Liver (tissue), 3 donors: ENCODE data around the gene KRTAP22-2.

Source experiments
- EGR1 ChIP-seq, 2 donors: IDR thresholded peaks; 2 replicates each; pipeline ENCODE4 v1.6.1; 2016 to 2018; ENCODE audit warnings: antibody characterized with exemption in 2 of 2, low read depth in 2 of 2
- FOXA1 ChIP-seq: IDR thresholded peaks from 2 replicates; pipeline ENCODE4 v1.6.1; 2016; ENCODE audit warnings: antibody characterized with exemption
- HNF4A ChIP-seq, 2 donors: conservative IDR thresholded peaks; 2 replicates each; pipeline ENCODE4 v1.6.1; 2016; ENCODE audit warnings: antibody characterized with exemption in 2 of 2, mild to moderate bottlenecking in 2 of 2
- JUND ChIP-seq, 2 donors: IDR thresholded peaks; 2 replicates each; pipeline ENCODE4 v1.6.1; 2016; ENCODE audit warnings: antibody characterized with exemption in 2 of 2
- NR2F2 ChIP-seq: IDR thresholded peaks from 2 replicates; pipeline ENCODE4 v1.6.1; 2016; ENCODE audit warnings: antibody characterized with exemption
- RAD21 ChIP-seq, 2 donors: IDR thresholded peaks; 2 replicates each; pipeline ENCODE4 v1.6.1; 2016; ENCODE audit warnings: antibody characterized with exemption in 2 of 2, mild to moderate bottlenecking in 2 of 2
- REST ChIP-seq: IDR thresholded peaks from 2 replicates; pipeline ENCODE4 v1.6.1; 2016; ENCODE audit warnings: antibody characterized with exemption, mild to moderate bottlenecking
- RXRA ChIP-seq, 2 donors: IDR thresholded peaks; 2 replicates each; pipeline ENCODE4 v1.6.1; 2017 to 2018; ENCODE audit warnings: antibody characterized with exemption in 2 of 2, mild to moderate bottlenecking in 1 of 2
- SP1 ChIP-seq: IDR thresholded peaks from 2 replicates; pipeline ENCODE4 v1.6.1; 2018; ENCODE audit warnings: antibody characterized with exemption, mild to moderate bottlenecking
- TAF1 ChIP-seq: conservative IDR thresholded peaks from 2 replicates; pipeline ENCODE4 v1.6.1; 2016; ENCODE audit warnings: antibody characterized with exemption, mild to moderate bottlenecking
- TF ChIP-seq, protein P1 (sequence below): fragments of 150-350 bp; IDR thresholded peaks from 2 replicates; pipeline ENCODE4 v1.5.1; 2017; ENCODE audit warnings: improper control_type of control experiment, low read depth, low read length; ENCODE audit not compliant: missing input control
- TF ChIP-seq, protein P2 (sequence below): IDR thresholded peaks from 2 replicates; pipeline ENCODE4 v1.6.1; 2016; ENCODE audit warnings: antibody characterized with exemption
- donor health status: healthy.
- donor health status: healthy.

DNA sequence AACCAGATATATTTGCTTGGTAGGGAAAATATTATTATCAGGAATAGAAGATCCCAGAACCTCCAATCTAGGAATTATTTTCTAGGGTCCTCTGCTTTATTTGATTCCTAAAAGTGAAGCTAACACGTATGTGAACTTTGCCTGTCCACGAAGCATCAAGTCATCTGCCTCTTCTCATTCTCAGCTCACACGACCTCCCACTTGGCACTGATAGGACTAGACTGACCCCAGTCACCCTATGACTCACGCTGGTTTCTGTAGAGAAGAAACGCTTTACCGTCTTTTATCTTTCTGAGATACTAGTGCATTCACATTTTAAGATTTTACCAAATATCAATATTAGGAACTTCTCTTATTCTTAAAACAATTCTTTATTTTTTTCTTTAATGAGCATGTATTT, 27.1 kb downstream of the KRTAP22-2 start:
- TF ChIP-seq SP1 = no peak
- TF ChIP-seq, protein P1, sequence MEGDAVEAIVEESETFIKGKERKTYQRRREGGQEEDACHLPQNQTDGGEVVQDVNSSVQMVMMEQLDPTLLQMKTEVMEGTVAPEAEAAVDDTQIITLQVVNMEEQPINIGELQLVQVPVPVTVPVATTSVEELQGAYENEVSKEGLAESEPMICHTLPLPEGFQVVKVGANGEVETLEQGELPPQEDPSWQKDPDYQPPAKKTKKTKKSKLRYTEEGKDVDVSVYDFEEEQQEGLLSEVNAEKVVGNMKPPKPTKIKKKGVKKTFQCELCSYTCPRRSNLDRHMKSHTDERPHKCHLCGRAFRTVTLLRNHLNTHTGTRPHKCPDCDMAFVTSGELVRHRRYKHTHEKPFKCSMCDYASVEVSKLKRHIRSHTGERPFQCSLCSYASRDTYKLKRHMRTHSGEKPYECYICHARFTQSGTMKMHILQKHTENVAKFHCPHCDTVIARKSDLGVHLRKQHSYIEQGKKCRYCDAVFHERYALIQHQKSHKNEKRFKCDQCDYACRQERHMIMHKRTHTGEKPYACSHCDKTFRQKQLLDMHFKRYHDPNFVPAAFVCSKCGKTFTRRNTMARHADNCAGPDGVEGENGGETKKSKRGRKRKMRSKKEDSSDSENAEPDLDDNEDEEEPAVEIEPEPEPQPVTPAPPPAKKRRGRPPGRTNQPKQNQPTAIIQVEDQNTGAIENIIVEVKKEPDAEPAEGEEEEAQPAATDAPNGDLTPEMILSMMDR = no peak
- no peak for TF ChIP-seq TAF1
- TF ChIP-seq FOXA1 = no peak
- TF ChIP-seq NR2F2 = no peak
- no peak for TF ChIP-seq JUND (IDR thresholded peaks at IDR 0.05)
- TF ChIP-seq EGR1 (IDR thresholded peaks at IDR 0.05; ENCODE audit: low read depth in 2 of 2) = no peak
- TF ChIP-seq RXRA (IDR thresholded peaks at IDR 0.05) = no peak
- TF ChIP-seq REST = no peak
- no peak for TF ChIP-seq RAD21 (IDR thresholded peaks at IDR 0.05)
- TF ChIP-seq, protein P2, sequence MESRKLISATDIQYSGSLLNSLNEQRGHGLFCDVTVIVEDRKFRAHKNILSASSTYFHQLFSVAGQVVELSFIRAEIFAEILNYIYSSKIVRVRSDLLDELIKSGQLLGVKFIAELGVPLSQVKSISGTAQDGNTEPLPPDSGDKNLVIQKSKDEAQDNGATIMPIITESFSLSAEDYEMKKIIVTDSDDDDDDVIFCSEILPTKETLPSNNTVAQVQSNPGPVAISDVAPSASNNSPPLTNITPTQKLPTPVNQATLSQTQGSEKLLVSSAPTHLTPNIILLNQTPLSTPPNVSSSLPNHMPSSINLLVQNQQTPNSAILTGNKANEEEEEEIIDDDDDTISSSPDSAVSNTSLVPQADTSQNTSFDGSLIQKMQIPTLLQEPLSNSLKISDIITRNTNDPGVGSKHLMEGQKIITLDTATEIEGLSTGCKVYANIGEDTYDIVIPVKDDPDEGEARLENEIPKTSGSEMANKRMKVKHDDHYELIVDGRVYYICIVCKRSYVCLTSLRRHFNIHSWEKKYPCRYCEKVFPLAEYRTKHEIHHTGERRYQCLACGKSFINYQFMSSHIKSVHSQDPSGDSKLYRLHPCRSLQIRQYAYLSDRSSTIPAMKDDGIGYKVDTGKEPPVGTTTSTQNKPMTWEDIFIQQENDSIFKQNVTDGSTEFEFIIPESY = no peak
- no peak for TF ChIP-seq HNF4A (conservative IDR thresholded peaks at IDR 0.05)
